ENCODE results near the gene HOXB7. TPM values are rescaled to one million over a fixed set of nuclear protein-coding genes. Genes with fewer than 3 reads are reported as not detected.

HOXB7 gene
- total RNA-seq, 1 donor from 2014 or later = 1.2 TPM

DNA sequence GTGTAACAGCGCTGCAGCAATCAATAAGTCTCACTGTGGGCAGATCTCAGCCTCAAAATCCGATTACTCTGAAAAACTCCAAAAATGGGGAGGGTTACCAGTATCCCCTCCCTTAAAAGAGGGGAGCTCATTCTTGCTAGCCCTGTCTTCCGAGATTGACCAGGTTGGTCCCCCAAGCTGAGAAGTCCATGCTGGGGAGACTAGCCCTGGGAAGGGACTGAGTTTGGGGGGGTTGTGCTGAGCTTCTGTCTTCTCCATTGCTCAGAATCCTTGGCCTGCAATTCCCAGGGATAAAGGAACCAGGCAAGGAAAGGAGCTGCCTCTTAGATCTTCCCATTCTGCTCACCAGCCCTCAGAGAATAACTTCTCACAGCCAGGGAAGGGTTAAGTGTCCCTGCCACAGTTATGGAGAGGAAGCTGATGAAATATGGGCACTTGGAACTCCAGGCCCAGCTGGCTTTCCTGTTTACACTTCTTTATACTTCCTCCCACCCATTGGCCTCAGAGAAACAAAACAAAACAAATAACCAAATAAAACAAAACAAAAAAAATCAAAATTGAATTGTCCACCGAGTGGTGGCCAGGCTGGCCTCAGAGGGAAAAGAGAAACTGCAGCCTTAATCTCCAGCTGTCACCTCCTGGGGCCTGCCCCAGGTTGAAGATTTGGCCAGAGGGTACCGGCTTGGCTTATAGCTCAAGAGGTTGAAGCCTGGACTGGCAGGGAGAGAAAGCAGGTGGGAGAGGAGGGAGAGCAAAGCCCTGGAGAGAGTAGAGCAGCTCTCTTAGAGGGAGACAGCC is 23.3 kb downstream of the HOXB7 start:
- no peaks in the 10 kb centered on the region for H3K9me3 ChIP-seq
- ATAC-seq (no peak), DNase-seq (peak; percentile 25)
- intact Hi-C loops (cut with DNase I) = no loop called here
- H3K4me3 ChIP-seq = peak overlapping the region; percentile 55
- H3K36me3 ChIP-seq = no peaks in the 10 kb centered on the region
- peaks cover 32% of the 10 kb centered on the region for H3K4me1 ChIP-seq
- peak overlapping the region; percentile 85 for H3K27ac ChIP-seq
- peaks cover 67% of the 10 kb centered on the region for H3K27me3 ChIP-seq
- TF ChIP-seq, protein P1, sequence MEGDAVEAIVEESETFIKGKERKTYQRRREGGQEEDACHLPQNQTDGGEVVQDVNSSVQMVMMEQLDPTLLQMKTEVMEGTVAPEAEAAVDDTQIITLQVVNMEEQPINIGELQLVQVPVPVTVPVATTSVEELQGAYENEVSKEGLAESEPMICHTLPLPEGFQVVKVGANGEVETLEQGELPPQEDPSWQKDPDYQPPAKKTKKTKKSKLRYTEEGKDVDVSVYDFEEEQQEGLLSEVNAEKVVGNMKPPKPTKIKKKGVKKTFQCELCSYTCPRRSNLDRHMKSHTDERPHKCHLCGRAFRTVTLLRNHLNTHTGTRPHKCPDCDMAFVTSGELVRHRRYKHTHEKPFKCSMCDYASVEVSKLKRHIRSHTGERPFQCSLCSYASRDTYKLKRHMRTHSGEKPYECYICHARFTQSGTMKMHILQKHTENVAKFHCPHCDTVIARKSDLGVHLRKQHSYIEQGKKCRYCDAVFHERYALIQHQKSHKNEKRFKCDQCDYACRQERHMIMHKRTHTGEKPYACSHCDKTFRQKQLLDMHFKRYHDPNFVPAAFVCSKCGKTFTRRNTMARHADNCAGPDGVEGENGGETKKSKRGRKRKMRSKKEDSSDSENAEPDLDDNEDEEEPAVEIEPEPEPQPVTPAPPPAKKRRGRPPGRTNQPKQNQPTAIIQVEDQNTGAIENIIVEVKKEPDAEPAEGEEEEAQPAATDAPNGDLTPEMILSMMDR (IDR thresholded peaks at IDR 0.05) = no peak

DNA sequence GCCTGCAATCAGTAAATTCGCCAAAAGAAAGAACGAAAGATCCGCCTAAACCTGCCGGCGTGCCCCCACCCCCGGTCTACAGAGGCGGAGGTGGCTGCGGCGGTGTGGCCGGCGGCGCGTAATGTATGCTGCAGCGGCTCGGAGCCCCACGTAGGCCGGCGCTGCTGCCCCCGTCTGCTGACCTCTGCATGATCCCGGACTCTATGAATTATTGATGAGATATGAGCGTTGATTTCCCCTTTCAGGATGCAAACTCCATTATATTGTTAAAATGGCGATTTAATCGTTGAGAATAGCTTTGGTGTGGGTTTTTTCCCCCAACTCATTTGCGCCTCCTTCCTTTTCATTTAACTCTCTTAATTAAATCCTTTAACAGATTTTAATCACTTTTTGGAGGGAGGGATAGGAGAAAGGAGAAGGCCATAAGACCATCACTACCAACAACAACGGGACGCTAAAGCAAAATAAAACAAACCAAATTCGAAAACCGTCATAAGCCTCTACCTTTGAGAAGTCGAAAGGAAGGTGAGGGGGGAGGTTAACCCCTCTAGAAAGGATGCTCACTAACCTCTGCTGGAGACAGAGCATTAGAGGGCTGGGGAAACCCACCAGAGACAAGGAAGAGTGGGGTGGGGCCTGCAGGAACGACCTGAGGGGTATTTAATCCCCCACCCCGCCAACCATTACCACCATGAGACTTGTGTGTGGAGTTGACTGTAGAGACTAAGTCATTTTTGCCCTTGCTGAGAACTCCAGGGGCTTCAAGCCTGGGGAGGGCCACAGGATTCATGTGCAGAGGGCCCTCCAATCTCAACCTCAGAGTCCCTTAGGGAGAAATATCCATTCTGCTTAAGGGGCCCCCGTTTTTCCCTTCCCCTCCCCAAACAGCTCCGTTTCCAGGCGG is 24.2 kb downstream of the HOXB7 start:
- ATAC-seq (no peak), DNase-seq (no peak)
- intact Hi-C loops (cut with DNase I) = no loop called here
- Histone ChIP-seq H3K4me3 (peak overlapping the region; percentile 55), H3K4me1 (peaks cover 29% of the 10 kb centered on the region), H3K9me3 (no peaks in the 10 kb centered on the region), H3K27me3 (peaks cover 67% of the 10 kb centered on the region), H3K36me3 (no peaks in the 10 kb centered on the region), H3K27ac (peak overlapping the region; percentile 85)
- TF ChIP-seq, protein P1 (IDR thresholded peaks at IDR 0.05) = no peak

DNA sequence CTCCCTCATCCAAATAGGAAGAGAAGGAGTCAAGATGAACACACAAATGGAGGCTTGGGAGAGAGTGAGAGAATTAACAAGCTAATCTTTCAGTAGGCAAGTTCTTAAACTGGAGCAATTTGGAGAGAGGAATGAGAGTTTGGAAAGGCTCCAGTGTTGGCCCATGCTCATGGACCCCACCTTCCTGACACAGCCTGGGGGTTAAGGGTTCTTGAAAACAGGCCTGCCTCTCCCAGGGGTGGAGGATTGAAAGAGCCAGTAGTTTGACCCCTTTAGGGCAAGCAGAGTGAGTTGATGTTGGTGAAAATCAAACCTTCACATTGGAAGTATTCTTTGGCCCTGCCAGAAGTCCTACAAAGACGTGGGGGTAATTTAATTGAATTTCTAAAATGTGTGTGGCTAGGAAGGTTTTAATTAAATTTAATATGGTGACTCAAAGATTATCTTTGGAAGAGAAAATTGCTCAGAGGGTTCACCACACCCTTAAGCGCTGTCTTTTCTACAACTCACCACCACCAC is 26.5 kb downstream of the HOXB7 start:
- peaks cover 33% of the 10 kb centered on the region for H3K4me1 ChIP-seq
- no peaks in the 10 kb centered on the region for H3K36me3 ChIP-seq
- TF ChIP-seq, protein P1 (IDR thresholded peaks at IDR 0.05) = no peak
- H3K9me3 ChIP-seq = no peaks in the 10 kb centered on the region
- DNase-seq (no peak), ATAC-seq (no peak)
- H3K27me3 ChIP-seq = peaks cover 73% of the 10 kb centered on the region
- no peak overlapping the region for H3K27ac ChIP-seq
- no peak overlapping the region for H3K4me3 ChIP-seq
- intact Hi-C loops (cut with DNase I) = no loop called here

GRCh38 chr17:48583708-48584222 is 27.1 kb downstream of the HOXB7 start:
- no peak for ATAC-seq
- Histone ChIP-seq H3K9me3 (no peaks in the 10 kb centered on the region), H3K36me3 (no peaks in the 10 kb centered on the region), H3K27me3 (peaks cover 77% of the 10 kb centered on the region), H3K4me3 (no peak overlapping the region), H3K27ac (no peak overlapping the region), H3K4me1 (peaks cover 33% of the 10 kb centered on the region)
- TF ChIP-seq, protein P1 (IDR thresholded peaks at IDR 0.05) = no peak
- no peak for DNase-seq
- intact Hi-C loops (cut with DNase I) = no loop called here

DNA sequence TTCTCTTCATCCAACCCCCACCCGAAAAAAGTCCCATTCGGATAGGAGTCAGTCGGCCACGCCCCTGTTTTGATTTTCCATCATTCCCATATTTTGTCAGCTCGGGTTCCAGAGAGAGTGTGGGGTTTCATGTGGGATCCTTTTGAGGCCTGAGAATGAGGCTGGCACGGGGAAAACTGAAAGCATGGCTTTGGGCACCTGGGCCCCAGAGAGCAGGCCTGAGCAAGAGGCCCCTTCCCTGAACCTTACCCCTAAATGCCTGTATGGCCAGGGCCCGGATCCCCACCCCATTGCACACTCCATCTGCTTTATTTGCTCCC is 28.1 kb downstream of the HOXB7 start:
- peak overlapping the region; percentile 59 for H3K4me3 ChIP-seq
- H3K27me3 ChIP-seq = peaks cover 83% of the 10 kb centered on the region
- H3K36me3 ChIP-seq = no peaks in the 10 kb centered on the region
- intact Hi-C loops (cut with DNase I) = no loop called here
- ATAC-seq (no peak), DNase-seq (no peak)
- H3K27ac ChIP-seq = peak overlapping the region; percentile 93
- H3K9me3 ChIP-seq = no peaks in the 10 kb centered on the region
- peaks cover 30% of the 10 kb centered on the region for H3K4me1 ChIP-seq
- TF ChIP-seq, protein P1 (IDR thresholded peaks at IDR 0.05) = no peak
